HepG2 (cell line): ENCODE measurements around the gene OR12D1. TPM values are rescaled to one million over a fixed set of nuclear protein-coding genes. Genes with fewer than 3 reads are reported as not detected.
"Not testable (repeated sequence)": the region's sequence is repeated elsewhere in the genome, so short reads cannot be mapped to it uniquely, and the experiment has no call there.

Experiments used
- ATAC-seq: fragments of 200-7000 bp; cut with Tn5 transposase; 3 replicates; pipeline ENCODE4 v1.9.1; 2020; ENCODE audit warnings: mild to moderate bottlenecking, moderate library complexity
- BruUV-seq: library from RNA; stranded (reverse); fragments of 400-500 nt; replicated peaks from 2 replicates; lab custom pipeline; 2021; lab: Mats Ljungman, UMichigan
- CTCF ChIA-PET: fragments of 300-600 bp; formaldehyde crosslinking; extraction: SDS; loops from one replicate; lab custom pipeline; 2021; ENCODE audit warnings: low total read pairs, inconsistent platforms, low intra/inter-chr PET ratio; lab: Yijun Ruan, JAX
- POLR2A ChIA-PET: fragments of 350-600 bp; sonication (Branson Sonifier 250); formaldehyde crosslinking; loops from one replicate; lab custom pipeline; 2020; ENCODE audit warnings: antibody characterized with exemption, inconsistent platforms; lab: Yijun Ruan, JAX
- DNase-seq: peaks from one replicate; pipeline ENCODE4 v3.0.0-alpha.2; 2015; ENCODE audit warnings: low spot score
- FAIRE-seq: peaks from 3 replicates; lab custom pipeline; 2011; peaks lifted over from hg19 to GRCh38; lab: Jason Lieb, UNC
- H2AFZ ChIP-seq: one replicate; pipeline ENCODE4 v1.6.1; 2011; ENCODE audit warnings: low read length, inconsistent platforms
- H3K27ac ChIP-seq: fragments of 300-600 bp; 3 replicates; pipeline ENCODE4 v1.8.0; 2011; ENCODE audit warnings: mixed run types, mild to moderate bottlenecking, mixed read lengths, low read length, inconsistent platforms; ENCODE audit not compliant: insufficient read depth; ENCODE audit errors: extremely low read length
- H3K27me3 ChIP-seq, 2 experiments: fragments of 200-600 bp in 1 of 2; 2 replicates in 1 of 2; 3 replicates in 1 of 2; pipeline versions ENCODE4 v1.6.0 to v1.8.0; 2011; ENCODE audit warnings: low read length in 2 of 2, mild to moderate bottlenecking in 2 of 2, moderate library complexity in 2 of 2, inconsistent platforms in 1 of 2; ENCODE audit not compliant: insufficient read depth in 2 of 2, control insufficient read depth in 1 of 2
- H3K36me3 ChIP-seq, 2 experiments: fragments of 200-600 bp in 1 of 2; replicated peaks in 1 of 2; 2 replicates in 1 of 2; 3 replicates in 1 of 2; pipeline versions ENCODE4 v1.5.1 to v1.8.0; 2011; ENCODE audit warnings: low read length in 2 of 2, inconsistent platforms in 1 of 2; ENCODE audit not compliant: insufficient read depth in 2 of 2, control insufficient read depth in 1 of 2
- H3K4me1 ChIP-seq: 2 replicates; pipeline ENCODE4 v1.5.1; 2012; ENCODE audit warnings: low read length, inconsistent platforms; ENCODE audit not compliant: insufficient read depth
- H3K4me2 ChIP-seq: 2 replicates; pipeline ENCODE4 v1.6.0; 2011; ENCODE audit warnings: low read depth, low read length, inconsistent platforms
- H3K4me3 ChIP-seq, 3 experiments: fragments of 200-600 bp in 1 of 3; sonication (generic), shearing (Covaris generic) in 1 of 3; replicated peaks in 1 of 3; 2 replicates each; pipeline ENCODE4 v1.5.1; 2011 to 2016; ENCODE audit warnings: low read length in 3 of 3, inconsistent platforms in 2 of 3, low read depth in 2 of 3, mild to moderate bottlenecking in 2 of 3, control low read depth in 1 of 3, mixed read lengths in 1 of 3; ENCODE audit not compliant: insufficient read depth in 1 of 3
- H3K79me2 ChIP-seq: one replicate; pipeline ENCODE4 v1.6.1; 2011; ENCODE audit warnings: low read length, inconsistent platforms; ENCODE audit not compliant: insufficient read depth
- H3K9ac ChIP-seq: 2 replicates; pipeline ENCODE4 v1.6.0; 2011; ENCODE audit warnings: mild to moderate bottlenecking, low read depth, low read length, inconsistent platforms; ENCODE audit not compliant: insufficient read depth
- H3K9me3 ChIP-seq: 2 replicates; pipeline ENCODE4 v1.5.1; 2012; ENCODE audit warnings: mild to moderate bottlenecking, low read length
- H4K20me1 ChIP-seq: 2 replicates; pipeline ENCODE4 v1.6.0; 2011; ENCODE audit warnings: inconsistent platforms, mild to moderate bottlenecking, low read length, moderate library complexity; ENCODE audit not compliant: insufficient read depth
- PRDM4 ChIP-seq: sonication (generic); formaldehyde crosslinking; IDR thresholded peaks from 2 replicates; pipeline ENCODE4 v1.9.0; 2021; ENCODE audit warnings: missing genetic modification reagents, borderline replicate concordance
- WGBS: methylation state at CpG from one replicate; pipeline ENCODE4 v1.1.6; 2017; ENCODE audit warnings: low lambda C conversion rate; 5-methylcytosine and 5-hydroxymethylcytosine counted together
- in situ Hi-C: cut with HindIII; loops from 2 replicates; pipeline ENCODE4 v1.10.0; 2017; ENCODE audit warnings: low pct_unique_long_range_greater_than_20kb; ENCODE audit not compliant: extremely low pct_ligation_motif_present
- intact Hi-C: fragments of 100-400 bp; cut with micrococcal nuclease; formaldehyde crosslinking; loops from one replicate; pipeline ENCODE4 v1.10.0; 2022; ENCODE audit not compliant: unreplicated experiment
- polyA plus RNA-seq, 8 experiments: library from polyadenylated mRNA; depleted of rRNA in 3 of 8; stranded (reverse) in 7 of 8; unstranded in 1 of 8; fragments of >200 nt; fragmentation: Illumina TruSeq in 4 of 8; extraction: Trizol in 4 of 8; gene quantifications; 2 replicates each; pipeline versions ENCODE4 v1.2.1 to v1.2.3, GENCODE V29; 2011 to 2016; ENCODE audit warnings: low read depth in 4 of 8, missing spikeins in 1 of 8, mixed read lengths in 1 of 8; ENCODE audit not compliant: insufficient read depth in 1 of 8
- total RNA-seq, 5 experiments: library from RNA; depleted of rRNA; stranded (reverse); fragments of >200 nt; fragmentation: Illumina TruSeq; extraction: Trizol; gene quantifications; 2 replicates each; pipeline ENCODE4 v1.2.3, GENCODE V29; 2016; ENCODE audit warnings: low read depth in 1 of 5

The OR12D1 gene
- total and polyA plus RNA-seq, 2 of the 13 experiments (the other 11 are each of a cell fraction or from before 2014, with no cell fraction given), result 0.05 TPM; not detected in 1

- H3K9ac ChIP-seq, result no peak overlapping the region
- H3K4me3 ChIP-seq, result no peak overlapping the region
- no peaks in the 10 kb centered on the region for H3K79me2 ChIP-seq
- H3K4me1 ChIP-seq, result no peaks in the 10 kb centered on the region
- TF ChIP-seq PRDM4 (CRISPR knock-in tag), result no peak
- TF ChIP-seq, all 625 proteins: peak for 0
- Histone ChIP-seq H2AFZ (no peak overlapping the region), H3K9me3 (no peaks in the 10 kb centered on the region; the same call in 1 of the 2 replicates), H4K20me1 (no peaks in the 10 kb centered on the region), H3K4me2 (no peak overlapping the region), H3K27ac (no peak overlapping the region), H3K27me3 (no peaks in the 10 kb centered on the region), H3K36me3 (no peaks in the 10 kb centered on the region)
- ChIA-PET POLR2A (no interaction called here), CTCF (no interaction called here)
- no TSS peak for BruUV-seq
- intact Hi-C loops (no loop called here), in situ Hi-C loops (no loop called here)
- DNase-seq (no peak), FAIRE-seq (no peak), ATAC-seq (no peak)
- 7% methylated on average over 1 of the region's 1 CpG for WGBS
Observed at GRCh38 chr6:29442719-29443118, 28.0 kb downstream of the OR12D1 start.

GRCh38 chr6:29444031-29444430 lies 29.3 kb downstream of the OR12D1 start:
- H3K4me3 ChIP-seq, H3K79me2 ChIP-seq, POLR2A ChIA-PET, BruUV-seq, in situ Hi-C loops, H3K4me1 ChIP-seq, FAIRE-seq, H2AFZ ChIP-seq, H3K27me3 ChIP-seq, intact Hi-C loops, H3K9ac ChIP-seq, DNase-seq, ATAC-seq, CTCF ChIA-PET, H3K36me3 ChIP-seq, H4K20me1 ChIP-seq, H3K27ac ChIP-seq, H3K4me2 ChIP-seq, H3K9me3 ChIP-seq: not testable (repeated sequence)
- WGBS, result 4% methylated on average over 1 of the region's 1 CpG
